Measurements from ENCODE around the gene GNB4. TPM values are rescaled to one million over a fixed set of nuclear protein-coding genes. Genes with fewer than 3 reads are reported as not detected.

GNB4 gene
- total RNA-seq, 1 donor from 2014 or later: 23.3 TPM

DNA sequence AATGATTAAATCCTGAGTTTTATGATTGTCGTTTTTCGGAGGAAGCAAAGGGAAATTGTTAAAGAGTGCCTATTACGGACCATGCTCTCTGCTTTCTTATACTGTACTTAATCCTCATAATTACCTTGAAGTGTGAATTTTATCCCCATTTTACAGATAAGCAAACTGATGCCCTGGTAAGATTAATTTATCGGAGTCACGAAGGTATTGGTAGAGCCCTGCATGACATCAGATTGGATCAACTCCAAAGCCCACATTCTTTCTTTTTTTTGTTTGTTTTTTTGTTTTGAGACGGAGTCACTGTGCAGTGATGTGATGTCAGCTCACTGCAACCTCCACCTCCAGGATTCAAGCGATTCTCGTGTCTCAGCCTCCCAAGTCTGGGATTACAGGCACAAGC is 1.6 kb upstream of the GNB4 start:
- Histone ChIP-seq H3K9me3 (no peaks in the 10 kb centered on the region), H3K27me3 (no peaks in the 10 kb centered on the region), H3K4me1 (peaks cover 36% of the 10 kb centered on the region), H3K36me3 (no peaks in the 10 kb centered on the region), H3K27ac (peak overlapping the region; percentile 93), H3K4me3 (peak overlapping the region in 1 of 2 donors; percentile 65)
- intact Hi-C loops (cut with DNase I): no loop called here
- DNase-seq (ENCODE audit: extremely low spot score in 2 of 2): no peak
- TF ChIP-seq POLR2A (IDR thresholded peaks at IDR 0.05) (no peak), POLR2AphosphoS5 (IDR thresholded peaks at IDR 0.05; ENCODE audit: insufficient read depth in 1 of 2, low read depth in 1 of 2) (no peak)
- TF ChIP-seq, protein P1, sequence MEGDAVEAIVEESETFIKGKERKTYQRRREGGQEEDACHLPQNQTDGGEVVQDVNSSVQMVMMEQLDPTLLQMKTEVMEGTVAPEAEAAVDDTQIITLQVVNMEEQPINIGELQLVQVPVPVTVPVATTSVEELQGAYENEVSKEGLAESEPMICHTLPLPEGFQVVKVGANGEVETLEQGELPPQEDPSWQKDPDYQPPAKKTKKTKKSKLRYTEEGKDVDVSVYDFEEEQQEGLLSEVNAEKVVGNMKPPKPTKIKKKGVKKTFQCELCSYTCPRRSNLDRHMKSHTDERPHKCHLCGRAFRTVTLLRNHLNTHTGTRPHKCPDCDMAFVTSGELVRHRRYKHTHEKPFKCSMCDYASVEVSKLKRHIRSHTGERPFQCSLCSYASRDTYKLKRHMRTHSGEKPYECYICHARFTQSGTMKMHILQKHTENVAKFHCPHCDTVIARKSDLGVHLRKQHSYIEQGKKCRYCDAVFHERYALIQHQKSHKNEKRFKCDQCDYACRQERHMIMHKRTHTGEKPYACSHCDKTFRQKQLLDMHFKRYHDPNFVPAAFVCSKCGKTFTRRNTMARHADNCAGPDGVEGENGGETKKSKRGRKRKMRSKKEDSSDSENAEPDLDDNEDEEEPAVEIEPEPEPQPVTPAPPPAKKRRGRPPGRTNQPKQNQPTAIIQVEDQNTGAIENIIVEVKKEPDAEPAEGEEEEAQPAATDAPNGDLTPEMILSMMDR (IDR thresholded peaks at IDR 0.05): no peak

DNA sequence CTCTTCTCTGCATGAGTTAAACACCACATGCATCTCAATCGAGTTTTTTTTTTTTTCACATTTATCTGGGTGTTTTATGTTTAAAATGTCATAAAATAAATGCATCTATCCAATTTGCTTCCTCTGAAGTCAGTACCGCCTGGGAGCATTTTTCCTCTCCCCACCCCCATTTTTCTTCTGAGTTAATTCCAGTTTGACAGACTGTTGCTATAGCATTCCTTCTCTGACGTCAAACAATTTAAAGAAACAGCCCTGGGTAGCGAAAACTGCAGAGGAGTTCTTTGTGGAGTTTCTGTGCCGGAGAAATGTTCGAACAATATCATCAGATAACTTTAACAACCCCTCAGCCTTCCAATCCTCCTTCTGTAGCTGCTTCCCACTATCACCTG is 900 bp upstream of the GNB4 start:
- H3K4me1 ChIP-seq: peaks cover 42% of the 10 kb centered on the region

DNA sequence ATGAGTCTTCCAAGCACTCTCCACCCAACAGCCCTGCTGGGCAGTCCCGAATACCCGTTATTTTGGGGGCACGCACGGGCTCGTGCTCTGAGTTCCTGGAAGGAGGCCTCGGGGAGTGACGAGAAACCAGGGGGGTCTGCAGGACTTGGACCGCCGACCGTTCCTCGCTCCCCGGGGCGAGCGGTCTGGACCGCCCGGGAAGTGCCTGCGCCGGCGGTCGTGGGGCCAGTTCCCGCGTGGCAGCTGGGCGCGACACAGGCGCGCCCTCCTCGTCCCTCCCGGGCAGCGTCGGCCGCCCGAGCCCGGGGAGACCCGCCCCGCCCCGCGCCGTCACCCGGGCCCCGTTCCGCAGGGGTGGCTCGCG is 387 bp downstream of the GNB4 start:
- H3K27ac ChIP-seq: peak overlapping the region; percentile 93
- H3K36me3 ChIP-seq: no peaks in the 10 kb centered on the region
- intact Hi-C loops (cut with DNase I): no loop called here
- peak overlapping the region; percentile 65 to 87 for H3K4me3 ChIP-seq
- no peaks in the 10 kb centered on the region for H3K27me3 ChIP-seq
- peak in 1 of 2 donors; percentile 47 for TF ChIP-seq POLR2AphosphoS5 (IDR thresholded peaks at IDR 0.05; ENCODE audit: insufficient read depth in 1 of 2, low read depth in 1 of 2)
- TF ChIP-seq, protein P1 (IDR thresholded peaks at IDR 0.05): no peak
- no peak for DNase-seq (ENCODE audit: extremely low spot score in 2 of 2)
- peaks cover 46% of the 10 kb centered on the region for H3K4me1 ChIP-seq
- H3K9me3 ChIP-seq: no peaks in the 10 kb centered on the region

More for the DNA sequence above, 900 bp upstream of the GNB4 start:
- intact Hi-C loops (cut with DNase I): no loop called here
- no peak for TF ChIP-seq POLR2AphosphoS5 (IDR thresholded peaks at IDR 0.05; ENCODE audit: insufficient read depth in 1 of 2, low read depth in 1 of 2)
- TF ChIP-seq, protein P1 (IDR thresholded peaks at IDR 0.05): no peak
- Histone ChIP-seq H3K27ac (peak overlapping the region; percentile 93), H3K4me3 (peak overlapping the region; percentile 65 to 87), H3K36me3 (no peaks in the 10 kb centered on the region), H3K27me3 (no peaks in the 10 kb centered on the region), H3K9me3 (no peaks in the 10 kb centered on the region)
- no peak for DNase-seq (ENCODE audit: extremely low spot score in 2 of 2)

DNA sequence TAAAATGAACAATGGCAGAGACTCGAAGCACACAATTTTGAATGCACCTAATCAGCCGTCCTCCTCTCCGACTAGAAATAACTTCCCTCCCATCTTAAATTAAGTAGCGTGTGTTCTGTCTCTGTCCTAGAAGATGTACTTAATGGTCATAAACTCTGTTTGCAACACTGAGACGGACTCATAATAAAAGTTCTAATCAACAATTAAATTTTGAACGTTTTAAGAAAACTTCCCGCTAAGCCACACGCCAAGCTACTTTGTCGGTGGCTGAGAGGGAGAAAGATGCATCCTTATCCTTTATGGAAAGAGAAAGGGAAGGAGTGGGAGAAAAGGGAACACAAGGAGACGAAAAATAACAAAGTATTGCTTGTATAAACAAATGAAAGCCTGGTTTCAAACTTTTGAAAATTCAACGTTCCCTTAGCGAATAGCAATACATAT is 989 bp downstream of the GNB4 start:
- H3K27me3 ChIP-seq: no peaks in the 10 kb centered on the region
- no peaks in the 10 kb centered on the region for H3K9me3 ChIP-seq
- no peak for TF ChIP-seq POLR2A (IDR thresholded peaks at IDR 0.05)
- TF ChIP-seq, protein P1 (IDR thresholded peaks at IDR 0.05): no peak
- no peak for TF ChIP-seq POLR2AphosphoS5 (IDR thresholded peaks at IDR 0.05; ENCODE audit: insufficient read depth in 1 of 2, low read depth in 1 of 2)
- H3K4me3 ChIP-seq: peak overlapping the region; percentile 65 to 87
- intact Hi-C loops (cut with DNase I): no loop called here
- peak overlapping the region; percentile 93 for H3K27ac ChIP-seq
- peaks cover 46% of the 10 kb centered on the region for H3K4me1 ChIP-seq
- H3K36me3 ChIP-seq: no peaks in the 10 kb centered on the region
- DNase-seq (ENCODE audit: extremely low spot score in 2 of 2): no peak

DNA sequence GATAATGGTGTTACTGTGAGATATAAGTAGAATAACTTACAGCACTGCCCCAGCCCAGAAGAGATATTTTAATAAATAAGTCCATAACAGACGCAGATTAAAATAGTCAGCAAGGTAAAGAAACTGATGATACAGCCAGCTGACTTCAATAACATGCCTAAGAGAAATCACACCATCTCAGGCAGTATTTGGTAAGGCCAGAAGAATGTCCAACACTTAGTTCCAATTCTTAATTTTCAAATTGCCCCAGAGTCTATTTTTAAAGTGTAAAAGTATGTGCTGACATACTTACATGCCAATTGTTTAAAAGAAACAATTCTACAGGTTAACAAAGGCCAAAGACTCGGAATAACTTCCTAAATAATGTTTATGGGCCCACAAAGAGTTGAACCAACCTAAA is 1.6 kb downstream of the GNB4 start:
- intact Hi-C loops (cut with DNase I): no loop called here
- H3K4me1 ChIP-seq: peaks cover 46% of the 10 kb centered on the region
- H3K9me3 ChIP-seq: no peaks in the 10 kb centered on the region
- no peak for DNase-seq (ENCODE audit: extremely low spot score in 2 of 2)
- no peaks in the 10 kb centered on the region for H3K36me3 ChIP-seq
- H3K4me3 ChIP-seq: peak overlapping the region; percentile 65 to 87
- no peak for TF ChIP-seq POLR2A (IDR thresholded peaks at IDR 0.05)
- TF ChIP-seq POLR2AphosphoS5 (IDR thresholded peaks at IDR 0.05; ENCODE audit: insufficient read depth in 1 of 2, low read depth in 1 of 2): no peak
- TF ChIP-seq, protein P1 (IDR thresholded peaks at IDR 0.05): no peak
- H3K27me3 ChIP-seq: no peaks in the 10 kb centered on the region
- H3K27ac ChIP-seq: peak overlapping the region; percentile 93

All from vagina (tissue), 2 donors.